Stimulated activated CD4-positive, alpha-beta T cell treated with anti-CD3 and anti-CD28 coated beads, Interleukin-2, amount 100 ng/mL, for 48 hours (primary cell): ENCODE data around the gene ASIC2.
A peak's percentile ranks its signal among the peaks of the same experiment; 100 is the strongest.

Source experiments
- DNase-seq, 2 donors: peaks; one replicate each; pipeline ENCODE4 v3.0.0-alpha.2; 2020

The ASIC2 gene

DNA sequence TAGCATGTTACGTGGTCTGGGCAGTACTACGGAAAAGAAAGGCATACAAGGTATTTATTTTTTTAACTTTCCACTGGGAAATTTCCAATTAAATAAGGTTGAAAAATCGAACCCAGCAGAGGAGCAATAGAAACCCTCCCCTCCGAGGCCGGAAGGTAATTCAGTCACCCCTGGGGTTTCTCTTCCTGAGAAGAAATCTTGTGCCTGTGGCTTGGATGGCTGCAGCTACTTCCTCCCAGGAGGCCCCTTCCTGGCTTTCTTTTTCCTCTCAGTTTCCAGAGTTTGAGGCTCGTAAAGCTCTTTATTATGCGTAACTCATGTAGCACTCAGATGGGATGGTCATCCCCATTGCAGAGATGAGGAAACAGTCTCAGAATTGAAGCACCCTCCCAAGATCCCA, 140.3 kb downstream of the ASIC2 start:
- no peak for DNase-seq

DNA sequence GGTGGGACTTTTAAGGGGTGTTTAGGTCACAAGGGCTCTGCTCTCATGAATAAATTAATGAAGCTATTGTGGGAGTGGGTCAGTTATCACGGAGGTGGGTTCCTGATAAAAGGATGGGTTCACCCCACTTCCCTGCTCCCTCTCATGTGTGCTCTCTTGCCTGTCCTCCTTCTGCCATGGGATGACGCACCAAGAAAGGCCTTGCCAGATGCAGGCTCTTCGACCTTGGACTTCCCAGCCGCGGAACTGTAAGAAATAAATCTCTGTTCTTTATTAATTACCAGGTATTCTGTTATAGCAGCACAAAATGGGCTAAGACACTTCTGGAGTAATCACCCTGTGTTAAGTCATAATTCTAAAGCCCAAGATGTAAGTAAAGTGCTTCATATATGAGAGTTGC, 141.5 kb downstream of the ASIC2 start:
- DNase-seq, result no peak

DNA sequence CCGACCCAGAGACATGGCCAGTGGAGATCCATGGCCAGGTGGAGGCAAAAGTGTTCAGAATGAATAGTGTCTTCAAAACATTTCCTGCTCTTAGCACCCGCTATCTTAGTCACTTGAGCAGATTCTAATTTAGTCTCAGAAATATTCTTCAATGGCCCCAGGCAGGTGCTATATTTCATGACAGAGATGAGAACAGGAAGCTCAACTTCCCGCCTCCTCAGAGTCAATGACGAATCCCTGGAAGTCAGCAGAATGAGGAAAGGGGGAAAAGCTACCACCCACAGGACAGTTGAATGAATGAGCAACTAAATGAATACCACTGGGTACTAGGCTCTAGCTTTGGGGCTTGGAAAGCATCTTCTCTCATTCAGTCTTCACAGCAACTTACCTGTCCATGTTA, 147.2 kb downstream of the ASIC2 start:
- no peak for DNase-seq

DNA sequence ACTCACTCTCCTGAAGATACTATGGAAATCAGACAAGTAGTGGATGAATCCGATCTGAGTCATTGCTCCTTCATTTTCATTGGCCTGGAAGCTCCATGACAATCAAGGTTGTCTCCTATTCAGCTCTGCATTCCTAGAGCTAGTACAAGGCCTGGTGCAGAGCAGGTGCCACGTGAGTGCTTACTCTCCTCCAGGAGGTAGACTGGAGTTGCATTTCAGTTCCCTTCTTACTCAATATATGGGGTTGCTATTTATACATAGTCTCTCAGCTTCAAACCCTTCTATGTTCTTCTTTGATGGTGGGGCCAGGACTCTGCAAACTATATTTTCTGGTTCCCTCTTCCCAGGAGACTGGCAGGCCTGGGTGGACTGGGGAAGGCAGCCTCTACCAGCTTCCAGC, 148.3 kb downstream of the ASIC2 start:
- no peak for DNase-seq

DNA sequence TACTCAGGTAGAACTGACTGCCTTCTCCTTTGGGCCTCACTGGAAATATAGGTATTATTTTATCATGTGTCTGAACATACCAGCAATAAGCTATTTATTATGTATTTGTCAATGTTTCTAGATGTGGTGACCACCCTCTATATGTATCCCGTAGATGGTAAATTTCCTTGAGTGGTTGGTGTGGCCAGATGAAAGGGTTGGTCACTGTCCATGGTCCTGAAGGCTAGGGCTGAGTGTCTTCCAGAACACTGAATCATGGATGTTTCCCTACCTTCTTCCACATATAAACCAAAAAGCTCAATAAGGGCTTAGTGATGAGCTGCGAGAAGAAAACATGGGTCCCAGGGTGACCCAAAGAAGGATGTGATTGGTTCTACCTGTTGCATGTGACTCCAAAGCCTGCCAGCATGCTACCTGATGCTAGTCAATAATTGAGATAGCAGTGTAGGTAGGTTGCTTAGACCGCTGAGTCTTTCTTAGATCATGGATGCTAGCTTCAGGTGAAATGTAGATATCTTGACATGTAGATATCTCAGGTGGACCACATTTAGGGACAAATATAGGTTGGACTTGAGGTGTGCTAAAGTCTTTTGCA, 150.3 kb downstream of the ASIC2 start:
- DNase-seq, result peak in 1 of 2 donors; percentile 1

DNA sequence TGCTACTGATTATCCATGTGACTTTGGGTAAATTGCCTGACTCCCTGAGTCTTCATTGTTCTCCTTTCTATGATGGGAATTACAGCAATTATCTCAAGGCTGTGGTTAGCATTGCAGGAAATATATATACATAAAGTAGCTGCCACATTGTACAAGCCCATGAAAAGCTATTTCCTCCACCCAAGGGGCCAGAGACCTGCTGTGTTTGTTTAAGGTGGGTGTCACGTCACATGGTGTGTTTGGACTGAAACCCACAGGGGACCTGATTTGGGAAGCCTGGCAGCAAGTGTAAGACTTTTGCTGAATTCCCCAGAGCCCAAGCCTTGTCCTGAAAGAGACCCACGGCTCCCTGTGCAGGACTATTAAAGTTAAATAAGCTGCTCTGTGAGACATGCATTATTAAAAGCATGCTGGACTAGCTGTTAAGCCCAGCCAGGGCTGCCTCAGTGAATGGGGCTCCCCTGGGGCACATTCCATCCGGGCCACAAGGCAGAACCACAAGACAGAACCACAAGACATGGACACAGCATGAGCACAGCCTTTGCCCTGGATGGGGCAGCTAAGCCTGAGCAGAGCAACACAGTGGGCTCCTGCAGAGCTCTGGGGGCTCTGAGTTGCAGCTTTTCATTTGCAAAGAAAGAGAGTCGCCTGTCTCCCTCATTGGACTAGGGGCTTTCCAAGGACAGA, 152.5 kb downstream of the ASIC2 start:
- no peak for DNase-seq

DNA sequence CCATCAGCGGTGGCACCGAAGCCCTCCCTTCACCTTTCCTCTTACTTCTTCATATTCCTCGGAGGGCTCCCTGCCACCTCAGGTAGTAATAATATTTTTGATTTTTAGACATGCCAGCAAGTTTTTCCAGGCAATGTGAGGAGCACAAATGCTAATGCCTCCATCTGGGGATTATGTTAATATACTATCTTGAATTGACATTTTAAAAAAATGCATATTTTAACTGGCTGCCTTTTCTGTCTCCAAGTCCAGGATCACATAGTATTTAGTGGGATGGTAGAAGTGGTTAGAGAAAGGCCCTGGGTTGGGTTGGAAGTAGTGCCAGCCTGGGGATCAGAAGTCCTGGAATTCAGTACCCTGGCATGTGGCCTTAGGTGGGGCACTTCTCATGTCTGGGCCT, 154.5 kb downstream of the ASIC2 start:
- no peak for DNase-seq

DNA sequence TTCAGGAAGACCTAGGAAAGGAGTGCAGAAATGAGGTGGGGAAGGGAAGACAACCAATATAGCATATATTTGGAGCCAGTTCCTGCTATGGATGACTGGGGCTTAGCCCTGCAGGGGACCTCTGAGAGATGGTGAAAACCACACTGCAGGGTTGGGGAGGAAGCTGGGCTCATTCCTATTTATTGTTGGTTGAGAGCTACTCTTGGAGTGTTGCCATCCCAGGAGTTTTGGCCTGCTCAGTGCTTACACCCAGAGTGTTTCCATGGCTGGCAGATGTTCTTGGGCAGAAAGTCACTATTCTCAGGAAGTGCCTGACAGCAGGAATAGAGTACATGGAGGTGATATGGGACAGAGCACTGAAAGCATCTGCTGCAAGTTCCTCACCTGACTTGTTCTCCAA, 155.7 kb downstream of the ASIC2 start:
- no peak for DNase-seq

DNA sequence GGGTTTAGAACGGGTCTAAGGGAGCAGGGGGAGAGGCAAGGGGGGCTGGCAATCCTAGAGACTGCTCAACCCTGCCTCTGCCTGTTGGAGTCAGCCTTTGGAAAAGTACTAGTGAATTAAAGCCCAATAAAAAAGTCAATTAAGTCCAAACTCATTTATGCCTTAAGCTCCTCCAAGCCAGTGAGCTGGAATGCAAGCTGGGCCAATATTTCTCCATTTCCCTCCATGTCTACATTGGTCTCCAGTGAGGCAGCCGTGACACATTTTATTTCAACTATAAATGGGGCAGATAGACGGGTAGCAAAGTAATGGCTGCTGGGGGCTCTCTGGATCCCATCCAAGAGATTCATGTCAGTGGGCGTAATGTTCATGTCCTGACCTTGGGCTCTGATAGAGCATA, 157.4 kb downstream of the ASIC2 start:
- DNase-seq, result no peak

DNA sequence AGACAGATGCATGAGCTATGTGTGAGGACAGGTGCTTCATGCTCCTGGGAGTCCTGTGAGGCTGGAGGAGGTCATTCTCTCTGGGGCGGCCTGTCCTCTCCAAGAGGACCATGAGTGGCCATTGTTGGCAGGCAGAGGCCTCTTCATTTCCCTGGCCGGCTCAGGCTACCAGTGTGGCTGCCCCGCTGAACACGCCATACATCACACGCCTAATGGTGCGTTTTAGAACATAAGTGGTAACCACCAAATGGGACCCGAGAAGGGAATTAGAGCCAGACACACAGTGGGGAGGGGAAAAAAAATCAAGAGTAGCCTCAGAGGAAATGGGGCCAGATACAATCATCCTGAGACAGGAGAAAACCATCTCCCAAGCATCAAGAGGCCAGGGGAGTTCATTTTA, 161.5 kb downstream of the ASIC2 start:
- DNase-seq, result no peak

DNA sequence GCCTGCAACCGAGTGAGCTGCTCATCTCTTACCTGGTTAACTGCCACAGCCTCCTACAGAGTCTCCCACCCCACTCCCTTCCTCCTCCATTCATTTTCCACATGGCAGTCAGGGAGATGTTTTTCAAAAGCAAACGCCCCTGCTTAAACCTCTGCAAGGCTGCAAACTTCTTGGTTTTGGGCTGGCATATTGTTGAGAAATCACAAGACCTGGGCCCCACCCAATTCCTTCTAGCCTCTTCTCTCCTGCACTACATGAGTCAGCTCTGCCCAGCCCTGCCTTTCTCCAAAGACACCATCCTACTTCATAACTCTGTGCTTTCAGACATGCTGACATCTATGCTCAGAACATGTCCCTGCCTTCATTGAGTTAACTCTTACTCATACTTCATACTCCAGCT, 165.4 kb downstream of the ASIC2 start:
- DNase-seq, result no peak

DNA sequence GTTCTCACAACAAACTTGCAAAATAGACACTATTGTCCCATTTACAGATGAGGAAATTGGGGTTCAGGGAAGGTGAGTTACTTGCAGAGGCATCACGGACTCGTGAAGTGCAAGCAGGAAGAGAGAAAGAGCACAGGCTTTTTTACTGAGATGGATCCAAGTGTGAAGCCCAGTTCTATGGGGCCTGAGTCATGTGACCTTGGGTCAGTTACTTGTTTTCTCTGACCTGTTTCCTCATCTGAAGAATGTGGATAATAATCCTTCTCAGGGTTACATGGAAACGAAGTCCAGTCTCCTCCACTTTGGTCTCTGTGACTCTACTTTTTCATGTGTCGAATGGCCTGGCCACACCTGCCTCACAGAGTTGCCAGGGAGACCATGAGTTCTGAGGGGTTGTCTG, 167.0 kb downstream of the ASIC2 start:
- DNase-seq, result no peak

DNA sequence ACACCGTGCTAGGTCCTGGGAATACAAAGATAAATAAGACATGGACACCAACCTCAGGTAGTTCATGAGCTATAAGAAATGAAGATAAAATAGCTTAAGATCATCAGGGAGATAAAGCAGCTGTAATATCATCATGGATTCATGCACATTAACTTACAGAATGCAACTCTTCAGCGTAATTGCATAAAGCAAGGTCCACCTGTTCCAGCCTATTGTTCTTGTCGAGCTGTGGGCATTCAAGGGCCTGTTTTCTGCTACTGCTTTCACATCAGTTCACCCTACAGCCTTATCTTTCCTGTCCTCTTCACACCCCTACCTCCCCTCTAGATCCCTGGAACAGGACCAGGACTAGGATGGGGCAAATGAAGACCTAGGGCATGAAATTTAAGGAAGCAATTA, 167.5 kb downstream of the ASIC2 start:
- DNase-seq, result no peak

DNA sequence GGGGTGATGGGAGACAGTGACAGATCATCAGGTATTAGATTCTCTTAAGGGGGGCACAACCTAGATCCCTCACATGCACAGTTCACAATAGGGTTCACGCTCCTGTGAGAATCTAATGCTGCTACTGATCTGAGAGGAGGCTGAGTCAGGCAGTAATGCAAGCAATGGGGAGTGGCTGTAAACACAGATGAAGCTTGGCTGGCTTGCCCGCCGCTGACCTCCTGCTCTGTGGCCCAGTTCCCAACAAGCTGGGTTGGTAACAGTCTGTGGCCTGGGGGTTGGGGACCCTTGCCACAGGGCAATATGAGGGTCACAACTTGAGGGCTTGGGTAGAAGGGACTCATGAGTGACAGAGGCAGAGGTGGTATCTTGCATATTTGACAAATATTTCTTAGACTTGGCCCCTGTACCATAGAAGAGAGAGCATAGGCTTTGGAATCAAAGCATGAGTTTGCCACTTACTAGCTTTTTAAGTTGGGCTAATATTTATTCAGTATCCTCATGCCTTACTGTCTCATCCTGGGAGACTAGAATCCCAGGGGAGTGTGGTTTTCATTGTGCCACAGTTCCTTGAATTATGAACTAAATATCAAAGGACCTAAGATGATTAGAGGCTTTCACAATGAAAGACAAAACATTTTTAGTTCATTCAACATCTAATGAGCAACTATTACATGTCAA, 168.1 kb downstream of the ASIC2 start:
- DNase-seq, result no peak

DNA sequence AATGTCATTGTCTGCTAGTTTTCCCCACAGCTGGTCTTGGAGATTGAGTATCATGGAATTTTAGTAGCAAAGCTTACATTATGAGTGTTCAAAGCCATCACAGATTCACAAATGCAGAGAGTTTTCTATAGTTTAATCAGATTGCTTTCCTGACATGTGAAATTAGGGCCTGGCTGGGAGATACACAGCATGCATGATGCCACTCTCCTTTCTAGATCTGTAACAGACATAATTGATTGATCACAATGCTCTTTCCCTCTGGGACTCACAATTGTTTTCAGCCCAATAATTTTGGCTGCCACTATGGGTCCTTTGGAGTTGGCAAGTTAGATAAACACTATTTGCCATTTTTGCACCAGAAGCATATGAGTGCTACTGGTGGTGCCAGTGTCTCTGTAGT, 168.9 kb downstream of the ASIC2 start:
- DNase-seq, result no peak

DNA sequence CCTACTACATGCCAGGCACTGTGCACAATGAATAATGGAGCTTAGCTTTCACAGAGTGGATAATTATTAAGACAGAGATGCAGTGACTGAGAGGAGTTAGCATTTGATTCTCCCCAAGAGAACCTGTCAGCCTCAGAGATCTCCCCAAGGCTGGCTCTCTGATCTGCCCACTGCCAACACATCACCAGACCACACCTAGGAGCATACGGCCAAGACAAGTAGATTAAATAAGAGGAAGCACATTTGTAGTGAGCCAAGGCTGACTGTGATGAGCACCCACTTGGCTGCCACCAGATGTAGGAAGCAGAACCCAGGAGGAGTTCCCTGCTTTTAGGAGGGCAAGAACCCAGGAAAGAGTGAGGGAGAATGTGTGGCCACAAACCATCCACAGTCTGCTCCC, 171.3 kb downstream of the ASIC2 start:
- no peak for DNase-seq

DNA sequence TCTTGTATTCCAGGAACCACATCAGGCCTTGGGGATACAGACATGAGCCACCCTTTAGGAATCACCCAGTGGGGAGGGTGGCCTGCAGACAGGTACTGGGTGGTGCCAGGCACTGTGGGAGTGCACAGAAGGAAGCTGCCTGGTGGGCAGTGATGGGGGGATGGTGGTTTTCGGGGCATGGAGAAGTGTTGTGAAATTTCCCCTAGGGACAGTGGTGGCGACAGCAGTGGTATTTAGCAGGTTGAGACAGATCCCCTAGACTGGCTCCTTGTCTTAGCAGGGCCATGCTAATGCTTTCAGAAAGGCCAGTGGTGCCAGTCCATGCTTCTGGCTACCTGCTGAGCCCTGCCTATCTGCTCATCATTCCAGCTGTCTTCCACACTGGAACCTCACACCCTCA, 171.8 kb downstream of the ASIC2 start:
- no peak for DNase-seq

DNA sequence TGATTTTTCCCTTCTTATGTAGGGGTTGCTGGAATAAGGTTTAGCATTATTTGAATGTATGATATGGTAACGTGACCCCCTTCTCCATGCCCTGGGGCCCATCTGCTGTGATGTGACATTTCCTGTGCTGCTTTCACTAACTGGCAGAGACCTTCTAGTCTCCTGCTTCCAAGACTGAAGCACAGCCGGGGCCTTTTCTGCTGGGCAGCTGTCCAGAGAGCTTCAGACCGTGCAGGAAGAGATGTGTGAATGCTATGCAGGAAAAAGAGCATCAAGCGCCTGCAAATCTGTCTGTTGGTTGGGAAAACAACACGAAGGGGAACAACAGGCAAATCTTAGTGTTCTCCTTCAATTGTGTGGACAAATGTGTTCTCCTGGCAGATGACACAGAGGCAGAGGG, 173.0 kb downstream of the ASIC2 start:
- no peak for DNase-seq

DNA sequence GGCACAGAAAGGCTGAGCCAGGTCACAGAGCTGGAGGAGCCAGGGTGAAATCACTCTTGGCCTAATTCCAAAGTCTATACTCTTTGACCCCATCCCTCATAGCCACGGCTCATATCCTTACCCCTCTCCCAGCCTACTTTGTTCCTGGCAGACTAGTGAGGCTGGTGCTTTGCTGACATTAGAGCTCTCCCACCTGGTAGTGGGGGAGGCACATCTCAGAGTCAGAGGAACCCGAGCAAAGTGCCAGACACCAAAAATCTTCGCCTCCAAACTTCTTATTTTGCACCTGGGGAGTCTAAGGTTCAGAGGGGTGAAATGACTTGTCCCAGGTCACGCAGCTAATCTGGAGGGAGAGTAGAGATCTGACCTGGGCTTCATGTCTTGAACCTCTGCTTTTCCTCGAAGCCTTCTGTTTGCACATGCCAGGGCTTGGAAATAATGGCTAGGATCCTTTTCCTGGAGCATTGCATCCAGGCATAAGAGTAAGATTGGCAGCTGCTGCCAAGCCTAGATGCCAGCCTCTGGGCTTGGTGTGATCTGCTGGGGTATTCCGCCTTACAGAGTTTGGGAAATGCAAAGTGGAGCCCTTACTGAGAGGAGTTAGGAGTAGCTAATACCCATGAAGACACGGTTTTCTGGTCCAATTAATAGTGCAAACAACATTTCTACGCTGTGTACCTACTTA, 174.6 kb downstream of the ASIC2 start:
- DNase-seq, result no peak

DNA sequence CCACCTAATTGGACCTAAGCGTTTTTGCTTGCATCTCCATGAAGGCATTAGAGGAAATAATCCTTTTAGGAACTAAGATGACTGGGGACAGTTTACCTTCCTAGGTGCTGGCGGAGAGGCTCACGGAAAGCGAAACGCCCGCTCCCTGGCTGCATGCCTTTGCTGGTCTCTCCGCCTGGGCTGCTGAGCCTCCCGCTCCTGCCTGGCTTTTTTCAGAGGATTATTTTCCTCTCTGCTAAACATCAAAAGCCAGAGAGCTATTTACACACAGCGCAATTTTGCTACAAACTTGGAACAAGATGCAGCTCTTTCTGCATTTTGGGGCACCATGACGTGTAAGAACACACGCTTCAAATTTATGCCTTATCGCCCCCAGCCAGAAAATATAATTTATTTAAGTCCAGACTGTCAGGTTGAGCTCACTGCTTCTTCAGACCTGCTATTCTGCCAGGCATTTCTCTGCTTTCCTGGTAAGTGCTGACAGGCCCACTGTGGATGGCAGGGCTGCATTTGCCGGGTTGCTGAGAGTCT, 177.0 kb downstream of the ASIC2 start:
- no peak for DNase-seq

DNA sequence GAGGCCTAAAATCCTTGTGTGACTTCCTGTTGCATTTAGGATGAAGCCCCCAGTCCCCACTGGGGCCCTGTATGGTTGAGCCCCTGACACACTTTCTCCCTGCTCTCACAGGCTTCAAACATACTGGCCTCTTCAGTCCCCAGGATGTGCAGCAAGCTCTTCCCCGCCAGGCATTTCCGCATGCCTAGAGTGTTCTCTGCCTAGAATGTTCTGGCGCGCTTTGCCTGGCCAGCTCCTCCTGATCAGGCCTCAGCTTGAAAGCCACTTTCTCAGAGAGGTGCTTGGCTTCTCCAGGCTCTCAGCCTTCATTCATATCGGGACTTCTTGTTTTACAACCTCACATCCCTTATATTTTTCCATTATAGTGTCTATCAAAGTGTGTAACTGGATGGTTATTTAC, 177.7 kb downstream of the ASIC2 start:
- no peak for DNase-seq

DNA sequence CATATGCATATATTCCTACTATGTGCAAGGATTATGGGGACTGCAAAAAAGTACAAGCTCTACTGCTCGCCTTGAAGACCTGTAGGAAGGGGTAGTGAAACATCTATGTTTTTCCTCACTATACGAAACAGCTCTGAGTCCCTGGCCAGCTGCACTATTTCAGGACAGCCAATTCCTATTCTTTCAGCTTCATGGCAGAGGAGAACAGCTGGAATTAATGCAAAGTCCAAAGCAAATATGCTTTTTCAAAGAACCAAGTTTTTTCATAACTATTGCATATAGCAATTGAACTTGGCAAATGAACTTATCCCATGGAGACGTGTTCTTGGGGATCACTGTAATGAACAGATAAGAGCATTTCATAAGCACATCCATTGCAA, 179.1 kb downstream of the ASIC2 start:
- DNase-seq, result no peak

DNA sequence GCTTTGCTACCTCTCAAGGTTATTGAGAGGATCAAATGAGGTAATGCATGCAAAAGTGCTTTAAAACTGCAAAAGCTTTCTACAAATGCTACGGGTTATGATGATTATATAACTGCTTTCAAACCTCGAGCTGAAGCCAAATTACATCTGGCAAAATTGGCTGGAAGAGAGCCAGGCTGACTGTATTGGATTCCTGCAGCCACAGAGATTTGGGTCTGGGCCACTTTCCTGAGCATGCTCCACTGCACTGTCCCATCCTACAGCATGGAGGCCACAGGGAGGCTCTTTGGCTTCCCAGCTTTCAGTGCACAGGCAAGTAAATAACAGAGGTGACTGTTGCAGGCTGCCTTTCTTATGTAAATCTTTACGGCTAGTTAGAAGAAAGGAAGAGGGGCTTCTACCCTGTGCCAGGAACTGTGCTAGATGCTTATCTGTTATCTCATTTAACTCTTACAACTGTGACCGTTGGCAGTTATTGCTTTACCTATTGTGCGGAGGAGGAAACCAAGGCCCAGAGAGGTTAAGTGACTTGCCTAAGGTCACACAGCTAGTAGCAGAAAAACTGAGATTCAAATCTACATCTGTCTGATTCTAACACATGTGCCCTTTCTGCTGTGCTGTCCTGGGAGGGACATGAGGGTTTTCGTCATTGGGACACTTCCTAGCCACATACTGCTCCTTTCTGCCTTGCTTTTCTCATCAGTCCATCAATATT, 179.7 kb downstream of the ASIC2 start:
- no peak for DNase-seq
